HepG2 (cell line): ENCODE results near the gene EARS2. TPM values are rescaled to one million over a fixed set of nuclear protein-coding genes. Genes with fewer than 3 reads are reported as not detected.

ENCODE experiments used
- ATAC-seq: fragments of 200-7000 bp; cut with Tn5 transposase; 3 replicates; pipeline ENCODE4 v1.9.1; 2020; ENCODE audit warnings: mild to moderate bottlenecking, moderate library complexity
- BruUV-seq: library from RNA; stranded (reverse); fragments of 400-500 nt; replicated peaks from 2 replicates; lab custom pipeline; 2021; lab: Mats Ljungman, UMichigan
- CTCF ChIA-PET: fragments of 300-600 bp; formaldehyde crosslinking; extraction: SDS; loops from one replicate; lab custom pipeline; 2021; ENCODE audit warnings: low total read pairs, inconsistent platforms, low intra/inter-chr PET ratio; lab: Yijun Ruan, JAX
- POLR2A ChIA-PET: fragments of 350-600 bp; sonication (Branson Sonifier 250); formaldehyde crosslinking; loops from one replicate; lab custom pipeline; 2020; ENCODE audit warnings: antibody characterized with exemption, inconsistent platforms; lab: Yijun Ruan, JAX
- DNase-seq: peaks from one replicate; pipeline ENCODE4 v3.0.0-alpha.2; 2015; ENCODE audit warnings: low spot score
- FAIRE-seq: peaks from 3 replicates; lab custom pipeline; 2011; peaks lifted over from hg19 to GRCh38; lab: Jason Lieb, UNC
- H2AFZ ChIP-seq: one replicate; pipeline ENCODE4 v1.6.1; 2011; ENCODE audit warnings: low read length, inconsistent platforms
- H3K27ac ChIP-seq: fragments of 300-600 bp; 3 replicates; pipeline ENCODE4 v1.8.0; 2011; ENCODE audit warnings: mixed run types, mild to moderate bottlenecking, mixed read lengths, low read length, inconsistent platforms; ENCODE audit not compliant: insufficient read depth; ENCODE audit errors: extremely low read length
- H3K27me3 ChIP-seq, 2 experiments: fragments of 200-600 bp in 1 of 2; 2 replicates in 1 of 2; 3 replicates in 1 of 2; pipeline versions ENCODE4 v1.6.0 to v1.8.0; 2011; ENCODE audit warnings: low read length in 2 of 2, mild to moderate bottlenecking in 2 of 2, moderate library complexity in 2 of 2, inconsistent platforms in 1 of 2; ENCODE audit not compliant: insufficient read depth in 2 of 2, control insufficient read depth in 1 of 2
- H3K36me3 ChIP-seq, 2 experiments: fragments of 200-600 bp in 1 of 2; replicated peaks in 1 of 2; 2 replicates in 1 of 2; 3 replicates in 1 of 2; pipeline versions ENCODE4 v1.5.1 to v1.8.0; 2011; ENCODE audit warnings: low read length in 2 of 2, inconsistent platforms in 1 of 2; ENCODE audit not compliant: insufficient read depth in 2 of 2, control insufficient read depth in 1 of 2
- H3K4me1 ChIP-seq: 2 replicates; pipeline ENCODE4 v1.5.1; 2012; ENCODE audit warnings: low read length, inconsistent platforms; ENCODE audit not compliant: insufficient read depth
- H3K4me2 ChIP-seq: 2 replicates; pipeline ENCODE4 v1.6.0; 2011; ENCODE audit warnings: low read depth, low read length, inconsistent platforms
- H3K4me3 ChIP-seq, 3 experiments: fragments of 200-600 bp in 1 of 3; sonication (generic), shearing (Covaris generic) in 1 of 3; replicated peaks in 1 of 3; 2 replicates each; pipeline ENCODE4 v1.5.1; 2011 to 2016; ENCODE audit warnings: low read length in 3 of 3, inconsistent platforms in 2 of 3, low read depth in 2 of 3, mild to moderate bottlenecking in 2 of 3, control low read depth in 1 of 3, mixed read lengths in 1 of 3; ENCODE audit not compliant: insufficient read depth in 1 of 3
- H3K79me2 ChIP-seq: one replicate; pipeline ENCODE4 v1.6.1; 2011; ENCODE audit warnings: low read length, inconsistent platforms; ENCODE audit not compliant: insufficient read depth
- H3K9ac ChIP-seq: 2 replicates; pipeline ENCODE4 v1.6.0; 2011; ENCODE audit warnings: mild to moderate bottlenecking, low read depth, low read length, inconsistent platforms; ENCODE audit not compliant: insufficient read depth
- H3K9me3 ChIP-seq: 2 replicates; pipeline ENCODE4 v1.5.1; 2012; ENCODE audit warnings: mild to moderate bottlenecking, low read length
- H4K20me1 ChIP-seq: 2 replicates; pipeline ENCODE4 v1.6.0; 2011; ENCODE audit warnings: inconsistent platforms, mild to moderate bottlenecking, low read length, moderate library complexity; ENCODE audit not compliant: insufficient read depth
- ATF7-NPFF ChIP-seq: sonication (generic); formaldehyde crosslinking; IDR thresholded peaks from 2 replicates; pipeline ENCODE4 v1.8.1; 2023; ENCODE audit warnings: mild to moderate bottlenecking, low read depth, missing genetic modification reagents, moderate library complexity
- GLI4 ChIP-seq: sonication (generic); formaldehyde crosslinking; IDR thresholded peaks from 2 replicates; pipeline ENCODE4 v1.5.1; 2020; ENCODE audit warnings: missing genetic modification reagents, mild to moderate bottlenecking, moderate library complexity, borderline replicate concordance
- RAD21 ChIP-seq: fragments of 450-650 bp; formaldehyde crosslinking; IDR thresholded peaks from 2 replicates; pipeline ENCODE4 v1.5.0; 2020; ENCODE audit warnings: mild to moderate bottlenecking
- RELA ChIP-seq: sonication (generic); formaldehyde crosslinking; IDR thresholded peaks from 2 replicates; pipeline ENCODE4 v1.4.0; 2020; ENCODE audit warnings: missing genetic modification reagents
- RFX5 ChIP-seq: IDR thresholded peaks from 2 replicates; pipeline ENCODE4 v1.6.1; 2011; ENCODE audit warnings: low read depth, low read length, improper control_type of control experiment
- SOX13 ChIP-seq, 3 experiments: fragments of 450-650 bp in 1 of 3; sonication (generic) in 1 of 3; formaldehyde crosslinking in 1 of 3; IDR thresholded peaks in 2 of 3; conservative IDR thresholded peaks in 1 of 3; 2 replicates each; pipeline versions ENCODE4 v1.5.0 to v1.6.1; 2016 to 2020; ENCODE audit warnings: antibody characterized with exemption in 1 of 3, mild to moderate bottlenecking in 1 of 3, missing compliant biosample characterization in 1 of 3, missing genetic modification reagents in 1 of 3, moderate library complexity in 1 of 3
- TOPORS ChIP-seq: sonication (generic); formaldehyde crosslinking; IDR thresholded peaks from 2 replicates; pipeline ENCODE4 v1.8.0; 2023; ENCODE audit warnings: mild to moderate bottlenecking, missing genetic modification reagents
- ZNF138 ChIP-seq: sonication (generic); formaldehyde crosslinking; IDR thresholded peaks from 2 replicates; pipeline ENCODE4 v1.5.0; 2020; ENCODE audit warnings: mild to moderate bottlenecking, low read depth, missing genetic modification reagents
- ZNF337 ChIP-seq: sonication (generic); formaldehyde crosslinking; IDR thresholded peaks from 2 replicates; pipeline ENCODE4 v1.5.1; 2020; ENCODE audit warnings: missing genetic modification reagents, low read depth, mild to moderate bottlenecking, borderline replicate concordance
- ZNF33A ChIP-seq: sonication (generic); formaldehyde crosslinking; IDR thresholded peaks from 2 replicates; pipeline ENCODE4 v1.5.1; 2020; ENCODE audit warnings: missing genetic modification reagents, mild to moderate bottlenecking, moderate library complexity, borderline replicate concordance
- ZNF761 ChIP-seq: sonication (generic); formaldehyde crosslinking; conservative IDR thresholded peaks from 2 replicates; pipeline ENCODE4 v1.4.0; 2020; ENCODE audit warnings: mild to moderate bottlenecking, missing genetic modification reagents
- WGBS: methylation state at CpG from one replicate; pipeline ENCODE4 v1.1.6; 2017; ENCODE audit warnings: low lambda C conversion rate; 5-methylcytosine and 5-hydroxymethylcytosine counted together
- in situ Hi-C: cut with HindIII; loops from 2 replicates; pipeline ENCODE4 v1.10.0; 2017; ENCODE audit warnings: low pct_unique_long_range_greater_than_20kb; ENCODE audit not compliant: extremely low pct_ligation_motif_present
- intact Hi-C: fragments of 100-400 bp; cut with micrococcal nuclease; formaldehyde crosslinking; loops from one replicate; pipeline ENCODE4 v1.10.0; 2022; ENCODE audit not compliant: unreplicated experiment
- polyA plus RNA-seq, 8 experiments: library from polyadenylated mRNA; depleted of rRNA in 3 of 8; stranded (reverse) in 7 of 8; unstranded in 1 of 8; fragments of >200 nt; fragmentation: Illumina TruSeq in 4 of 8; extraction: Trizol in 4 of 8; gene quantifications; 2 replicates each; pipeline versions ENCODE4 v1.2.1 to v1.2.3, GENCODE V29; 2011 to 2016; ENCODE audit warnings: low read depth in 4 of 8, missing spikeins in 1 of 8, mixed read lengths in 1 of 8; ENCODE audit not compliant: insufficient read depth in 1 of 8
- total RNA-seq, 5 experiments: library from RNA; depleted of rRNA; stranded (reverse); fragments of >200 nt; fragmentation: Illumina TruSeq; extraction: Trizol; gene quantifications; 2 replicates each; pipeline ENCODE4 v1.2.3, GENCODE V29; 2016; ENCODE audit warnings: low read depth in 1 of 5
- TF ChIP-seq, protein P1 (sequence below): sonication (generic); formaldehyde crosslinking; IDR thresholded peaks from 2 replicates; pipeline ENCODE4 v1.4.0; 2020; ENCODE audit warnings: missing genetic modification reagents
- TF ChIP-seq, protein P2 (sequence below): sonication (generic); formaldehyde crosslinking; IDR thresholded peaks from 2 replicates; pipeline ENCODE4 v1.8.0; 2022; ENCODE audit warnings: missing genetic modification reagents, mild to moderate bottlenecking, moderate library complexity, borderline replicate concordance

The EARS2 gene
- total and polyA plus RNA-seq, 2 of the 13 experiments (the other 11 are each of a cell fraction or from before 2014, with no cell fraction given), result 49.4 to 80.4 TPM

DNA sequence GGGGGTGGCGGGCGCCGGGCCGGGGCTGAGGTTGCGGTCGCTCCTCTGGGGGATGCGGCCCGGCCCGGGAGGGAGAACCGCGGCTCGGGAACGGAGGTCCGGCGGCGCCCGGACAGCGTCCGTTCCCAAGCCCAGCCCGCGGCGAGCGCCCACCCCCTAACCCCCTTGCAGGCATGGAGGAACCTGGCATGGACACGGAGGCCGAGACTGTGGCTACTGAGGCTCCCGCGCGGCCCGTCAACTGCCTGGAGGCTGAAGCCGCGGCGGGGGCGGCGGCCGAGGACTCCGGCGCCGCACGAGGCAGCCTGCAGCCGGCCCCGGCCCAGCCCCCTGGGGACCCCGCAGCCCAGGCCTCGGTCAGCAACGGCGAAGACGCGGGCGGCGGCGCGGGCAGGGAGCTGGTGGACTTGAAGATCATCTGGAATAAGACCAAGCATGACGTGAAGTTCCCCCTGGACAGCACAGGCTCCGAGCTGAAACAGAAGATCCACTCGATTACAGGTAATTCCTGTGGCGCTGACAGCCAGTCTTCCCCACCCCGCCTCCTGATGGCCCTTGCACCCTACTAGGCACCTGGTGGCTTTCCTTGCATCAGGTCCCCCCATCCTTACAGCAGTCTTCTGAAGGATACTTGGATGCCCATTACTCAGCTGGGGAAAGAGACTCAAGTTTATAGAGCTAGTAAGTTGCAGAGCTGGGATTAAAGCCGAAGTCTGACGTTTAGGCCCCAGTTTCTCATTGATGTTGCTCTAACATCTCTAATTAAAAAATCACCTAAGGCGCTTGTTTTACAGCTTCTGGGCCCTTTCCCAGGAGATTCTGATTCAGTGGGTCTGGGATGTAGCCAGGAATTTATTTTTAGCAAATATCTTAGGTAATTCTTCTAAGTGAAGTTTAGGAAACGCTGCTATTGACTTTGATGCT, 891 bp upstream of the EARS2 start:
- no peaks in the 10 kb centered on the region for H3K9me3 ChIP-seq
- in situ Hi-C loops (no loop called here), intact Hi-C loops (loop anchor here (1.0 to 2.0 kb wide), 5 partner anchors 17 to 105 kb away; partner anchors contain the start of genes COG7, DCTN5, GGA2 and NDUFAB1)
- H3K79me2 ChIP-seq, result peaks cover 53% of the 10 kb centered on the region
- peaks cover 21 to 43% of the 10 kb centered on the region in 2 experiments for H3K36me3 ChIP-seq
- H3K4me1 ChIP-seq, result peaks cover 48% of the 10 kb centered on the region
- WGBS, result 3% methylated on average over 13 of the region's 60 CpGs
- ATAC-seq, result peak; percentile 46
- ChIA-PET CTCF (interaction anchor here (1.4 to 2.3 kb wide), 3 partner anchors 18 to 54 kb away, joined by 5 to 12 read pairs (median 8); partner anchors contain the start of gene NDUFAB1), POLR2A (interaction anchor here (0.6 to 4.1 kb wide), 22 partner anchors 9 to 172 kb away, joined by 3 to 96 read pairs (median 6); partner anchors contain the start of genes COG7, DCTN5, GGA2 and NDUFAB1)
- H3K27me3 ChIP-seq, result peaks cover 0 to 3% of the 10 kb centered on the region in 2 experiments; a peak in 1 of 5 replicates
- H3K4me3 ChIP-seq, result peak overlapping the region; percentile 96 to 98 (median 97)
- FAIRE-seq, result no peak
- no TSS peak for BruUV-seq
- H3K9ac ChIP-seq, result peak overlapping the region; percentile 96
- H3K4me2 ChIP-seq, result peak overlapping the region; percentile 84
- no peak overlapping the region for H2AFZ ChIP-seq
- peaks cover 14% of the 10 kb centered on the region; the same call in 1 of the 2 replicates for H4K20me1 ChIP-seq
- peak overlapping the region; percentile 86 for H3K27ac ChIP-seq
- peak; percentile 26 for DNase-seq
- TF ChIP-seq SOX13 (IDR thresholded peaks at IDR 0.05), result no peak
- TF ChIP-seq SOX13 (CRISPR knock-in tag; conservative IDR thresholded peaks at IDR 0.05 in 1 of 2, IDR thresholded peaks at IDR 0.05 in 1 of 2), result no peak
- TF ChIP-seq ZNF138 (CRISPR knock-in tag), result peak; percentile 89; the same call in 1 of the 2 replicates
- TF ChIP-seq RAD21 (CRISPR knock-in tag), result peak; percentile 13; the same call in 1 of the 2 replicates
- peak; percentile 9; the same call in 1 of the 2 replicates for TF ChIP-seq ATF7-NPFF (CRISPR knock-in tag)
- no peak for TF ChIP-seq RELA (CRISPR knock-in tag)
- TF ChIP-seq ZNF337 (CRISPR knock-in tag), result no peak
- TF ChIP-seq, protein P1, sequence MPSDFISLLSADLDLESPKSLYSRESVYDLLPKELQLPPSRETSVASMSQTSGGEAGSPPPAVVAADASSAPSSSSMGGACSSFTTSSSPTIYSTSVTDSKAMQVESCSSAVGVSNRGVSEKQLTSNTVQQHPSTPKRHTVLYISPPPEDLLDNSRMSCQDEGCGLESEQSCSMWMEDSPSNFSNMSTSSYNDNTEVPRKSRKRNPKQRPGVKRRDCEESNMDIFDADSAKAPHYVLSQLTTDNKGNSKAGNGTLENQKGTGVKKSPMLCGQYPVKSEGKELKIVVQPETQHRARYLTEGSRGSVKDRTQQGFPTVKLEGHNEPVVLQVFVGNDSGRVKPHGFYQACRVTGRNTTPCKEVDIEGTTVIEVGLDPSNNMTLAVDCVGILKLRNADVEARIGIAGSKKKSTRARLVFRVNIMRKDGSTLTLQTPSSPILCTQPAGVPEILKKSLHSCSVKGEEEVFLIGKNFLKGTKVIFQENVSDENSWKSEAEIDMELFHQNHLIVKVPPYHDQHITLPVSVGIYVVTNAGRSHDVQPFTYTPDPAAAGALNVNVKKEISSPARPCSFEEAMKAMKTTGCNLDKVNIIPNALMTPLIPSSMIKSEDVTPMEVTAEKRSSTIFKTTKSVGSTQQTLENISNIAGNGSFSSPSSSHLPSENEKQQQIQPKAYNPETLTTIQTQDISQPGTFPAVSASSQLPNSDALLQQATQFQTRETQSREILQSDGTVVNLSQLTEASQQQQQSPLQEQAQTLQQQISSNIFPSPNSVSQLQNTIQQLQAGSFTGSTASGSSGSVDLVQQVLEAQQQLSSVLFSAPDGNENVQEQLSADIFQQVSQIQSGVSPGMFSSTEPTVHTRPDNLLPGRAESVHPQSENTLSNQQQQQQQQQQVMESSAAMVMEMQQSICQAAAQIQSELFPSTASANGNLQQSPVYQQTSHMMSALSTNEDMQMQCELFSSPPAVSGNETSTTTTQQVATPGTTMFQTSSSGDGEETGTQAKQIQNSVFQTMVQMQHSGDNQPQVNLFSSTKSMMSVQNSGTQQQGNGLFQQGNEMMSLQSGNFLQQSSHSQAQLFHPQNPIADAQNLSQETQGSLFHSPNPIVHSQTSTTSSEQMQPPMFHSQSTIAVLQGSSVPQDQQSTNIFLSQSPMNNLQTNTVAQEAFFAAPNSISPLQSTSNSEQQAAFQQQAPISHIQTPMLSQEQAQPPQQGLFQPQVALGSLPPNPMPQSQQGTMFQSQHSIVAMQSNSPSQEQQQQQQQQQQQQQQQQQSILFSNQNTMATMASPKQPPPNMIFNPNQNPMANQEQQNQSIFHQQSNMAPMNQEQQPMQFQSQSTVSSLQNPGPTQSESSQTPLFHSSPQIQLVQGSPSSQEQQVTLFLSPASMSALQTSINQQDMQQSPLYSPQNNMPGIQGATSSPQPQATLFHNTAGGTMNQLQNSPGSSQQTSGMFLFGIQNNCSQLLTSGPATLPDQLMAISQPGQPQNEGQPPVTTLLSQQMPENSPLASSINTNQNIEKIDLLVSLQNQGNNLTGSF (CRISPR knock-in tag), result peak; percentile 88; the same call in 1 of the 2 replicates
- TF ChIP-seq TOPORS (CRISPR knock-in tag), result peak; percentile 29; the same call in 1 of the 2 replicates
- TF ChIP-seq ZNF761, result no peak
- no peak for TF ChIP-seq ZNF33A (CRISPR knock-in tag)
- no peak for TF ChIP-seq RFX5
- TF ChIP-seq, protein P2, sequence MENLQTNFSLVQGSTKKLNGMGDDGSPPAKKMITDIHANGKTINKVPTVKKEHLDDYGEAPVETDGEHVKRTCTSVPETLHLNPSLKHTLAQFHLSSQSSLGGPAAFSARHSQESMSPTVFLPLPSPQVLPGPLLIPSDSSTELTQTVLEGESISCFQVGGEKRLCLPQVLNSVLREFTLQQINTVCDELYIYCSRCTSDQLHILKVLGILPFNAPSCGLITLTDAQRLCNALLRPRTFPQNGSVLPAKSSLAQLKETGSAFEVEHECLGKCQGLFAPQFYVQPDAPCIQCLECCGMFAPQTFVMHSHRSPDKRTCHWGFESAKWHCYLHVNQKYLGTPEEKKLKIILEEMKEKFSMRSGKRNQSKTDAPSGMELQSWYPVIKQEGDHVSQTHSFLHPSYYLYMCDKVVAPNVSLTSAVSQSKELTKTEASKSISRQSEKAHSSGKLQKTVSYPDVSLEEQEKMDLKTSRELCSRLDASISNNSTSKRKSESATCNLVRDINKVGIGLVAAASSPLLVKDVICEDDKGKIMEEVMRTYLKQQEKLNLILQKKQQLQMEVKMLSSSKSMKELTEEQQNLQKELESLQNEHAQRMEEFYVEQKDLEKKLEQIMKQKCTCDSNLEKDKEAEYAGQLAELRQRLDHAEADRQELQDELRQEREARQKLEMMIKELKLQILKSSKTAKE (CRISPR knock-in tag), result no peak
- no peak; the same call in 1 of the 2 replicates for TF ChIP-seq GLI4 (CRISPR knock-in tag)
